ENCODE measurements around the gene LAMA1.

Gene LAMA1

DNA sequence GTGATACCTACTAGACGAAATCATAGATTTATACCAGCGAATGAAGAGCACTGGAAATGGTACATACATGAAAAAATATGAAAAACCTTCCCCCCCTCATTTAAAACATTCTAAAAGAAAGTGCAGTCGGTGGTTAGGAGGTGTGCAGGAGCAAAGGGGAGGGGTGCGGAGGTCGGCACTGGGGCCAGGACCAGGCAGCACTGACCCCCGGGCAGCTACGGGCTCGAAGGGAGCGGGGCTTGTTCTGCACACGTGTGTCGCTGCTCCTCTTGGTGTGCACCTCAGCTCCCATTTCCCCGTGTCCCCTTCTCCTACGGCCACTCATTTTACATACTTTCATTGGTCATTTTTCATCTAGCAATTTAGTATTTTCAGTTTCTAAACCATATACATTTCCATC lies 89.0 kb downstream of the LAMA1 start:
- H3K4me2 ChIP-seq (ENCODE audit: low read depth, low read length), result no peak overlapping the region
- no peaks in the 10 kb centered on the region for H4K20me1 ChIP-seq (ENCODE audit: insufficient read depth, low read length)
- no peak overlapping the region for H3K27ac ChIP-seq (ENCODE audit: low read length)
- H3K4me1 ChIP-seq (ENCODE audit: low read length), result no peaks in the 10 kb centered on the region
- TF ChIP-seq EZH2 (optimal IDR thresholded peaks at IDR 0.05; ENCODE audit: low read depth, low read length), result no peak
- no peak for TF ChIP-seq EZH2phosphoT487 (IDR thresholded peaks at IDR 0.05; ENCODE audit: low read length)
- TF ChIP-seq, protein P1, sequence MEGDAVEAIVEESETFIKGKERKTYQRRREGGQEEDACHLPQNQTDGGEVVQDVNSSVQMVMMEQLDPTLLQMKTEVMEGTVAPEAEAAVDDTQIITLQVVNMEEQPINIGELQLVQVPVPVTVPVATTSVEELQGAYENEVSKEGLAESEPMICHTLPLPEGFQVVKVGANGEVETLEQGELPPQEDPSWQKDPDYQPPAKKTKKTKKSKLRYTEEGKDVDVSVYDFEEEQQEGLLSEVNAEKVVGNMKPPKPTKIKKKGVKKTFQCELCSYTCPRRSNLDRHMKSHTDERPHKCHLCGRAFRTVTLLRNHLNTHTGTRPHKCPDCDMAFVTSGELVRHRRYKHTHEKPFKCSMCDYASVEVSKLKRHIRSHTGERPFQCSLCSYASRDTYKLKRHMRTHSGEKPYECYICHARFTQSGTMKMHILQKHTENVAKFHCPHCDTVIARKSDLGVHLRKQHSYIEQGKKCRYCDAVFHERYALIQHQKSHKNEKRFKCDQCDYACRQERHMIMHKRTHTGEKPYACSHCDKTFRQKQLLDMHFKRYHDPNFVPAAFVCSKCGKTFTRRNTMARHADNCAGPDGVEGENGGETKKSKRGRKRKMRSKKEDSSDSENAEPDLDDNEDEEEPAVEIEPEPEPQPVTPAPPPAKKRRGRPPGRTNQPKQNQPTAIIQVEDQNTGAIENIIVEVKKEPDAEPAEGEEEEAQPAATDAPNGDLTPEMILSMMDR (IDR thresholded peaks at IDR 0.05; ENCODE audit: low read length), result no peak
- no peaks in the 10 kb centered on the region for H3K9me2 ChIP-seq (replicated peaks; ENCODE audit: insufficient read depth, low read length)
- H3K9me3 ChIP-seq (replicated peaks; ENCODE audit: insufficient read depth, low read length), result no peaks in the 10 kb centered on the region
- no peak for DNase-seq
- H3K9ac ChIP-seq (ENCODE audit: low read length), result no peak overlapping the region
- no peak overlapping the region for H3K4me3 ChIP-seq (ENCODE audit: low read length)
- H3K36me3 ChIP-seq (replicated peaks; ENCODE audit: insufficient read depth, low read length), result no peaks in the 10 kb centered on the region
- H3K79me2 ChIP-seq (ENCODE audit: low read length), result no peaks in the 10 kb centered on the region
- no peak overlapping the region for H2AFZ ChIP-seq (ENCODE audit: low read length)
- no peaks in the 10 kb centered on the region for H3F3A ChIP-seq (ENCODE audit: insufficient read depth, low read length)
- no peaks in the 10 kb centered on the region for H3K27me3 ChIP-seq (replicated peaks; ENCODE audit: insufficient read depth, low read length)

DNA sequence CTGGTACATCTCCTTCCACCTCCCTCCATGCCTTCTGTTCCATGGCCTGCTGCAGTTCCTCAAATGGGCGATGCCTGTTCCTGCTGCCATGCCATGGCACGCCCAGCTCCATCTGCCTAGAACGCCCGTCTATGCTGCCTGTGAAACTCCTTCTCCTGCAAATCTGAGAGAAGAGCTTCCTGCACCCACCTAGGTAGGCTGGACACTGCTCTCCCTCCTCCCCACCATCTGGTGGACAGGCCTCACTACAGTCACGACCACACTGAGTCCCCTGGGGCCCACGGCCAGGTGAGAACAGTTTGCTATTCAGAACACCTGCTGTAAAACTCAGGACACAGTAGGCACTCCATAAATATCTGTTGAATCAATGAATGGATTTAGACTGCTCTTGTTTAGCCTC lies 92.4 kb downstream of the LAMA1 start:
- TF ChIP-seq, protein P1 (IDR thresholded peaks at IDR 0.05; ENCODE audit: low read length), result no peak
- TF ChIP-seq EZH2phosphoT487 (IDR thresholded peaks at IDR 0.05; ENCODE audit: low read length) (no peak), EZH2 (optimal IDR thresholded peaks at IDR 0.05; ENCODE audit: low read depth, low read length) (no peak)
- no peaks in the 10 kb centered on the region for H3K27me3 ChIP-seq (replicated peaks; ENCODE audit: insufficient read depth, low read length)

DNA sequence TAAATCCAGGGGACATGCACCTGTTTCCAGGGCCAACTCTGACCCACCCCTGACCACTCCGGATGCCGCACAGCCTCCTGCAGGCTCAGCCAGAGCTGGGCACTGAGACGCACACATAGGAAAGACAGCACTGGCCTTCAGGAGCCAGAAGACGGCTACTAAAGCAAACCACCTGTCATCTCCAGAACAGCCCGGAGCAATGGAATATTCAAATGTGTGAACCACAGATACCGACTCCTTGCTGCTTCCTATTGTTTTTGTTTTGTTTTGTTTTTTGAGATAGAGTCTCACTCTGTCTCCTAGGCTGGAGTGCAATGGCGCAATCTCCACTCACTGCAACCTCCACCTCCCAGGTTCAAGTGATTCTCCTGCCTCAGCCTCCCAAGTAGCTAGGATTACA lies 94.0 kb downstream of the LAMA1 start:
- Histone ChIP-seq H3K4me3 (ENCODE audit: low read length) (no peak overlapping the region), H3K27ac (ENCODE audit: low read length) (no peak overlapping the region), H3K27me3 (replicated peaks; ENCODE audit: insufficient read depth, low read length) (no peaks in the 10 kb centered on the region), H3F3A (ENCODE audit: insufficient read depth, low read length) (no peaks in the 10 kb centered on the region), H3K9me2 (replicated peaks; ENCODE audit: insufficient read depth, low read length) (no peaks in the 10 kb centered on the region), H3K4me2 (ENCODE audit: low read depth, low read length) (no peak overlapping the region), H3K36me3 (replicated peaks; ENCODE audit: insufficient read depth, low read length) (no peaks in the 10 kb centered on the region), H4K20me1 (ENCODE audit: insufficient read depth, low read length) (no peaks in the 10 kb centered on the region), H3K79me2 (ENCODE audit: low read length) (no peaks in the 10 kb centered on the region), H3K4me1 (ENCODE audit: low read length) (no peaks in the 10 kb centered on the region), H3K9ac (ENCODE audit: low read length) (no peak overlapping the region), H3K9me3 (replicated peaks; ENCODE audit: insufficient read depth, low read length) (no peaks in the 10 kb centered on the region), H2AFZ (ENCODE audit: low read length) (no peak overlapping the region)
- DNase-seq, result no peak
- TF ChIP-seq, protein P1 (IDR thresholded peaks at IDR 0.05; ENCODE audit: low read length), result no peak
- TF ChIP-seq EZH2phosphoT487 (IDR thresholded peaks at IDR 0.05; ENCODE audit: low read length) (no peak), EZH2 (optimal IDR thresholded peaks at IDR 0.05; ENCODE audit: low read depth, low read length) (no peak)

More for the DNA sequence above, 92.4 kb downstream of the LAMA1 start:
- Histone ChIP-seq H3K4me1 (ENCODE audit: low read length) (no peaks in the 10 kb centered on the region), H3F3A (ENCODE audit: insufficient read depth, low read length) (no peaks in the 10 kb centered on the region), H3K4me3 (ENCODE audit: low read length) (no peak overlapping the region), H3K36me3 (replicated peaks; ENCODE audit: insufficient read depth, low read length) (no peaks in the 10 kb centered on the region), H4K20me1 (ENCODE audit: insufficient read depth, low read length) (no peaks in the 10 kb centered on the region), H3K9me2 (replicated peaks; ENCODE audit: insufficient read depth, low read length) (no peaks in the 10 kb centered on the region), H3K9me3 (replicated peaks; ENCODE audit: insufficient read depth, low read length) (no peaks in the 10 kb centered on the region), H3K9ac (ENCODE audit: low read length) (no peak overlapping the region), H3K27ac (ENCODE audit: low read length) (no peak overlapping the region), H2AFZ (ENCODE audit: low read length) (no peak overlapping the region), H3K79me2 (ENCODE audit: low read length) (no peaks in the 10 kb centered on the region), H3K4me2 (ENCODE audit: low read depth, low read length) (no peak overlapping the region)
- no peak for DNase-seq

Measured in MM.1S (cell line).